Fibroblast of lung (primary cell): ENCODE results near the gene FGF2. TPM values are rescaled to one million over a fixed set of nuclear protein-coding genes. Genes with fewer than 3 reads are reported as not detected.

ENCODE experiments used
- polyA plus RNA-seq, 2 donors: library from polyadenylated mRNA; depleted of rRNA in 1 of 2; stranded (reverse) in 1 of 2; unstranded in 1 of 2; fragments of >200 nt; gene quantifications; 2 replicates each; pipeline ENCODE4 v1.2.1, GENCODE V29; 2011 to 2012; ENCODE audit warnings: missing spikeins in 1 of 2
- total RNA-seq: library from RNA; depleted of rRNA; stranded (reverse); fragments of >200 nt; gene quantifications from 2 replicates; pipeline ENCODE4 v1.2.1, GENCODE V29; 2014

The FGF2 gene
- total and polyA plus RNA-seq, 2 donors (not counting 1 experiment from before 2014, with no cell fraction given), result 38.5 to 98.3 TPM

Other genes starting within 250 kb of the FGF2 start
- not detected in 2 replicates for gene IL21, start 205.8 kb upstream of the FGF2 start, total RNA-seq
- gene IL21, start 205.8 kb upstream of the FGF2 start, polyA plus RNA-seq, result not detected in 2 replicates
- 7.4 and 8.4 TPM in 2 replicates for gene BBS12, start 94.1 kb upstream of the FGF2 start, total RNA-seq
- 1.5 and 3.6 TPM in 2 replicates for gene BBS12, start 94.1 kb upstream of the FGF2 start, polyA plus RNA-seq
- 6.4 and 8.6 TPM in 2 replicates for gene NUDT6, start 95.8 kb downstream of the FGF2 start, total RNA-seq
- 5.0 and 5.9 TPM in 2 replicates for gene NUDT6, start 95.8 kb downstream of the FGF2 start, polyA plus RNA-seq